Panc1 (cell line): ENCODE measurements around the gene NFILZ. TPM values are rescaled to one million over a fixed set of nuclear protein-coding genes. Genes with fewer than 3 reads are reported as not detected.

Source experiments
- ATAC-seq: fragments of 200-7000 bp; cut with Tn5 transposase; 2 replicates; pipeline ENCODE4 v1.9.1; 2020; ENCODE audit warnings: mild to moderate bottlenecking, moderate library complexity
- BruUV-seq: library from RNA; stranded (reverse); fragments of 400-500 nt; replicated peaks from 2 replicates; lab custom pipeline; 2021; lab: Mats Ljungman, UMichigan
- CTCF ChIA-PET: fragments of 300-600 bp; sonication (Branson Sonifier 250); formaldehyde crosslinking; loops from one replicate; lab custom pipeline; 2022; ENCODE audit warnings: antibody characterized with exemption; lab: Charles Lee
- POLR2A ChIA-PET: fragments of 300-600 bp; sonication (Branson Sonifier 250); formaldehyde crosslinking; loops from one replicate; lab custom pipeline; 2022; ENCODE audit warnings: antibody characterized with exemption; lab: Charles Lee
- DNase-seq: peaks from one replicate; pipeline ENCODE4 v3.0.0-alpha.2; 2010; ENCODE audit warnings: low read depth, low spot score
- H3K27ac ChIP-seq: 2 replicates; pipeline ENCODE4 v1.5.1; 2011; ENCODE audit warnings: mild to moderate bottlenecking, low read length, inconsistent platforms
- H3K27me3 ChIP-seq: fragments of 200-500 bp; sonication (Bioruptor generic); 2 replicates; pipeline ENCODE4 v1.6.0; 2014; ENCODE audit warnings: low read length, inconsistent platforms; ENCODE audit not compliant: control insufficient read depth, insufficient read depth
- H3K36me3 ChIP-seq: fragments of 200-500 bp; sonication (Bioruptor generic); 2 replicates; pipeline ENCODE4 v1.5.1; 2014; ENCODE audit warnings: inconsistent platforms, mild to moderate bottlenecking, low read length, moderate library complexity; ENCODE audit not compliant: control insufficient read depth, insufficient read depth
- H3K4me1 ChIP-seq: 2 replicates; pipeline ENCODE4 v1.5.1; 2011; ENCODE audit warnings: inconsistent platforms, mild to moderate bottlenecking, low read length, moderate library complexity; ENCODE audit not compliant: control insufficient read depth, insufficient read depth
- H3K4me3 ChIP-seq, 2 experiments: 2 replicates each; pipeline ENCODE4 v1.5.1; 2011 to 2012; ENCODE audit warnings: low read depth in 2 of 2, low read length in 2 of 2, mild to moderate bottlenecking in 2 of 2, inconsistent platforms in 1 of 2, moderate library complexity in 1 of 2
- H3K9me3 ChIP-seq: fragments of 200-500 bp; sonication (Bioruptor generic); 2 replicates; pipeline ENCODE4 v1.5.1; 2014; ENCODE audit warnings: low read depth, mild to moderate bottlenecking, inconsistent platforms, low read length, moderate library complexity; ENCODE audit not compliant: control insufficient read depth, insufficient read depth
- POLR2AphosphoS5 ChIP-seq: IDR thresholded peaks from 2 replicates; pipeline ENCODE4 v1.6.1; 2012; ENCODE audit warnings: mild to moderate bottlenecking, low read depth, low read length, moderate library complexity
- REST ChIP-seq, 2 experiments: IDR thresholded peaks; 2 replicates each; pipeline ENCODE4 v1.6.1; 2011 to 2012; ENCODE audit warnings: low read depth in 2 of 2, control low read depth in 1 of 2, low read length in 1 of 2, mild to moderate bottlenecking in 1 of 2, moderate library complexity in 1 of 2; ENCODE audit not compliant: insufficient read depth in 1 of 2
- SIN3A ChIP-seq: IDR thresholded peaks from 2 replicates; pipeline ENCODE4 v1.6.1; 2012; ENCODE audit warnings: low read depth, mild to moderate bottlenecking, low read length, moderate library complexity, borderline replicate concordance; ENCODE audit not compliant: insufficient read depth
- TCF7L2 ChIP-seq: IDR thresholded peaks from 2 replicates; pipeline ENCODE4 v1.6.1; 2011; ENCODE audit warnings: mild to moderate bottlenecking, low read depth, low read length, inconsistent platforms
- in situ Hi-C: cut with HindIII; loops from 2 replicates; pipeline ENCODE4 v1.10.0; 2016; ENCODE audit warnings: low sequenced_read_pairs, low pct_unique_long_range_greater_than_20kb
- intact Hi-C: fragments of 100-400 bp; cut with micrococcal nuclease; formaldehyde crosslinking; loops from one replicate; pipeline ENCODE4 v1.10.0; 2022; ENCODE audit not compliant: unreplicated experiment
- total RNA-seq: library from RNA; stranded (reverse); gene quantifications from one replicate; pipeline ENCODE4 v1.2.1, GENCODE V29; 2021; ENCODE audit not compliant: unreplicated experiment
- TF ChIP-seq, protein P1 (sequence below): fragments of 450-650 bp; IDR thresholded peaks from 2 replicates; pipeline ENCODE4 v1.5.1; 2017; ENCODE audit warnings: mild to moderate bottlenecking

Gene NFILZ
- total RNA-seq, 1 experiment from 2014 or later, result not detected

- CTCF ChIA-PET, result interaction anchor here (0.6 kb wide), 1 partner anchor 22 kb away, joined by 6 read pairs; no protein-coding TSS in a partner anchor
- no peaks in the 10 kb centered on the region for H3K9me3 ChIP-seq
- ATAC-seq (no peak), DNase-seq (no peak)
- no peak overlapping the region for H3K27ac ChIP-seq
- H3K36me3 ChIP-seq, result no peaks in the 10 kb centered on the region
- no peak overlapping the region for H3K4me3 ChIP-seq
- BruUV-seq, result no TSS peak
- TF ChIP-seq TCF7L2, result no peak
- no peak for TF ChIP-seq POLR2AphosphoS5
- H3K4me1 ChIP-seq, result peaks cover 12% of the 10 kb centered on the region
- intact Hi-C loops (no loop called here), in situ Hi-C loops (no loop called here)
- POLR2A ChIA-PET, result no interaction called here
- H3K27me3 ChIP-seq, result no peaks in the 10 kb centered on the region
These were observed 12.1 kb downstream of the NFILZ start for GRCh38 chr19:8642561-8642960.

DNA sequence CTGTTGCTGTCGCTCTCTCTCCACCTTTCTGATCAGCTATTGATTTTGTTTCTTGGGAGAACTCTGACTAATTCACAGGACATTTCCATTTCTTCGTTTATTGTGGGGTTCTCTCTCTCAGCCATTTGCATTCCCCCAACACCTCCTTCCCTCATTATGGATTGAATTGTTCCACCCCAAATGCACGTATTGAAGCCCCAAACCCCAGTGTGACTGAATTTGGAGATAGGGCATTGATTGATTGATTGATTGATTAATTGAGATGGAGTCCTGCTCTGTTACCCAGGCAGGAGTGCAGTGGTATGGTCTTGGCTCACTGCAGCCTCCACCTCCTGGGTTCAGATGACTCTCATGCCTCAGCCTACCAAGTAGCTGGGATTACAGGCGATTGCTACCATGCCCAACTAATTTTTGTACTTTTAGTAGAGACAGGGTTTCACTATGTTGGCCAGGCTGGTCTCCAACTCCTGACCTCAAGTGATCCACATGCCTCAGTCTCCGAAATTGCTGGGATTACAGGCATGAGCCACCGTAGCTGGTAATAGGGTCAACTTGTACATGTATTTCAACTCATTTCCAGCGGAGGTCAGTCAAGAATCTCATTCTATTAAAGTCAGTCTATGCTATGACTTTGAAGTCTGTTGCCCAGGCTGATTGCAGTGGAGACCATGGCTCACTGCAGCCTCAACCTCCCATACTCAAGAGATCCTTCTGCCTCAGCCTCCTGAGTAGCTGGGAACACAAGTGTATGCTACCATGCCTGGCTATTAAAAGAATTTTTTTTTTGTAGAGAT, 13.6 kb downstream of the NFILZ start:
- H3K36me3 ChIP-seq, result no peaks in the 10 kb centered on the region
- DNase-seq (no peak), ATAC-seq (no peak)
- ChIA-PET CTCF (interaction anchor here (0.6 to 0.7 kb wide), 2 partner anchors 19 to 373 kb away, joined by 4 to 8 read pairs; no protein-coding TSS in a partner anchor), POLR2A (no interaction called here)
- no peaks in the 10 kb centered on the region for H3K27me3 ChIP-seq
- BruUV-seq, result no TSS peak
- H3K27ac ChIP-seq, result no peak overlapping the region
- 0 out of 2 replicates have a peak, but pooled peaks cover 4% of the 10 kb centered on the region for H3K4me1 ChIP-seq
- no peaks in the 10 kb centered on the region for H3K9me3 ChIP-seq
- in situ Hi-C loops, result no loop called here
- intact Hi-C loops, result no loop called here
- TF ChIP-seq, protein P1, sequence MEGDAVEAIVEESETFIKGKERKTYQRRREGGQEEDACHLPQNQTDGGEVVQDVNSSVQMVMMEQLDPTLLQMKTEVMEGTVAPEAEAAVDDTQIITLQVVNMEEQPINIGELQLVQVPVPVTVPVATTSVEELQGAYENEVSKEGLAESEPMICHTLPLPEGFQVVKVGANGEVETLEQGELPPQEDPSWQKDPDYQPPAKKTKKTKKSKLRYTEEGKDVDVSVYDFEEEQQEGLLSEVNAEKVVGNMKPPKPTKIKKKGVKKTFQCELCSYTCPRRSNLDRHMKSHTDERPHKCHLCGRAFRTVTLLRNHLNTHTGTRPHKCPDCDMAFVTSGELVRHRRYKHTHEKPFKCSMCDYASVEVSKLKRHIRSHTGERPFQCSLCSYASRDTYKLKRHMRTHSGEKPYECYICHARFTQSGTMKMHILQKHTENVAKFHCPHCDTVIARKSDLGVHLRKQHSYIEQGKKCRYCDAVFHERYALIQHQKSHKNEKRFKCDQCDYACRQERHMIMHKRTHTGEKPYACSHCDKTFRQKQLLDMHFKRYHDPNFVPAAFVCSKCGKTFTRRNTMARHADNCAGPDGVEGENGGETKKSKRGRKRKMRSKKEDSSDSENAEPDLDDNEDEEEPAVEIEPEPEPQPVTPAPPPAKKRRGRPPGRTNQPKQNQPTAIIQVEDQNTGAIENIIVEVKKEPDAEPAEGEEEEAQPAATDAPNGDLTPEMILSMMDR, result no peak
- TF ChIP-seq TCF7L2, result no peak
- TF ChIP-seq REST (IDR thresholded peaks at IDR 0.05; ENCODE audit: insufficient read depth in 1 of 2, low read depth in 2 of 2, low read length in 1 of 2), result no peak
- TF ChIP-seq POLR2AphosphoS5, result no peak
- TF ChIP-seq SIN3A, result no peak
- H3K4me3 ChIP-seq, result no peak overlapping the region

- DNase-seq (no peak), ATAC-seq (no peak)
- BruUV-seq, result no TSS peak
- no peaks in the 10 kb centered on the region for H3K36me3 ChIP-seq
- H3K9me3 ChIP-seq, result no peaks in the 10 kb centered on the region
- no peak overlapping the region for H3K4me3 ChIP-seq
- intact Hi-C loops (no loop called here), in situ Hi-C loops (no loop called here)
- POLR2A ChIA-PET, result no interaction called here
- no peaks in the 10 kb centered on the region for H3K27me3 ChIP-seq
- H3K4me1 ChIP-seq, result no peaks in the 10 kb centered on the region
- CTCF ChIA-PET, result interaction anchor here (0.7 kb wide), 1 partner anchor 715 kb away, joined by 4 read pairs; the partner anchor contains the start of gene ZNF177
- H3K27ac ChIP-seq, result no peak overlapping the region
- no peak for TF ChIP-seq REST (IDR thresholded peaks at IDR 0.05; ENCODE audit: insufficient read depth in 1 of 2, low read depth in 2 of 2, low read length in 1 of 2)
- TF ChIP-seq, protein P1, result no peak
These were observed 17.8 kb downstream of the NFILZ start for GRCh38 chr19:8648240-8648639.
